Bronchial epithelial cell (primary cell): ENCODE measurements around the gene PEMT. TPM values are rescaled to one million over a fixed set of nuclear protein-coding genes. Genes with fewer than 3 reads are reported as not detected.

Experiments
- DNase-seq: peaks from one replicate; pipeline ENCODE4 v3.0.0-alpha.2; 2010; ENCODE audit warnings: low read depth
- FAIRE-seq: peaks from 2 replicates; lab custom pipeline; 2011; peaks lifted over from hg19 to GRCh38; lab: Jason Lieb, UNC
- H3K27me3 ChIP-seq: 2 replicates; pipeline ENCODE4 v1.5.1; 2011; ENCODE audit warnings: low read length; ENCODE audit not compliant: control insufficient read depth, insufficient read depth
- H3K36me3 ChIP-seq: 2 replicates; pipeline ENCODE4 v1.5.1; 2011; ENCODE audit warnings: low read length; ENCODE audit not compliant: control insufficient read depth, insufficient read depth
- H3K4me3 ChIP-seq: 2 replicates; pipeline ENCODE4 v1.5.1; 2011; ENCODE audit warnings: mild to moderate bottlenecking, low read depth, low read length, control low read depth
- total RNA-seq: library from RNA; depleted of rRNA; stranded (reverse); fragments of >200 nt; gene quantifications from 2 replicates; pipeline ENCODE4 v1.2.1, GENCODE V29; 2014
- TF ChIP-seq, protein P1 (sequence below): IDR thresholded peaks from 2 replicates; pipeline ENCODE4 v1.5.1; 2011; ENCODE audit warnings: mild to moderate bottlenecking, moderate library complexity, low read length, control low read depth, inconsistent platforms; ENCODE audit not compliant: insufficient read depth, severe bottlenecking

PEMT gene
- total RNA-seq, 1 donor from 2014 or later: 23.4 TPM

DNA sequence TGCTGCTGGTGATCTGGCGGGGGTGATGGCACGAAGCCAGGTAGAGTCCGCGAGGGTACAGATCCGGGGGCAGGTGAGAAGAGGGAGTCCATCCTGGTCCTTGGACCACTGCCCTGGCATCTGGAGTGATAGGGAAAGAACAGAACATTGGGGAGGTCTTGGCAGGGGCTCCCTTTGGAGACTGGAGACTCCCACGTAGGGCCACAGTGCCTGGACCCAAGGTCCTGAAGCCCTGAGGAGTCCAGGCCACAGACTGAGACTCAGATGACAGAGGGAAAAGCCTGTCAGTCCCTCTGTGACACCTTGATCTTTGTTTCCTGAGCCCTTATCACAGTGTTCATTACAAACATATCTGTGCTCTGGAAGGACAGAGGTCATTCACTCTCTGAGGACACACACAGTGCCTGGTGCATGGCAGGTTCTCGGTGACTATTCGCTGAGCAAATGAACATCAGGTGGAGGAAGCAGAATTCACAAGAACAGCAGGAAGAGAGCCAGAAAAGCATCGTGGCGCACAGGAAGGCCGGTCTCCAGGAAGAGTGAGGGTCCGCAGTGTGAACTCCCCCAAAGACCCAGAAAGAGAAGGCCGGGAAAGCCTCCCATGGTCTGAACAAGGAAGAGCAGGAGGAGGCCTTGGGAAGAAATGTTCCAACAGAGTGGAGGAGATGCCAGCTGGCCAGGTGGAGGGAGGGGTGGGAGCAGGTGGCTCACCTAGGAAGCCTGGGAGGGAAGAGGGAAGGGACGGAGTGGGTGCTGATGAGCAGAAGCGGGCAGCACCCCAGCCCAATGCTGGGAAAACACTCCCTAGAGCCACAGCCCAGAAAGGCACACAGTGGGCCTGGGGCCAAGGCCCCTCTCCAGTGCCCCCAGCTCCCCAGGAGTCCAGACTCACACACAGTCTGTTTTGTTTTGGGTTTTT lies 20.5 kb downstream of the PEMT start:
- Histone ChIP-seq H3K36me3 (peaks cover 1% of the 10 kb centered on the region), H3K4me3 (no peak overlapping the region), H3K27me3 (no peaks in the 10 kb centered on the region)
- no peak for DNase-seq
- peak; percentile 86 for FAIRE-seq
- TF ChIP-seq, protein P1, sequence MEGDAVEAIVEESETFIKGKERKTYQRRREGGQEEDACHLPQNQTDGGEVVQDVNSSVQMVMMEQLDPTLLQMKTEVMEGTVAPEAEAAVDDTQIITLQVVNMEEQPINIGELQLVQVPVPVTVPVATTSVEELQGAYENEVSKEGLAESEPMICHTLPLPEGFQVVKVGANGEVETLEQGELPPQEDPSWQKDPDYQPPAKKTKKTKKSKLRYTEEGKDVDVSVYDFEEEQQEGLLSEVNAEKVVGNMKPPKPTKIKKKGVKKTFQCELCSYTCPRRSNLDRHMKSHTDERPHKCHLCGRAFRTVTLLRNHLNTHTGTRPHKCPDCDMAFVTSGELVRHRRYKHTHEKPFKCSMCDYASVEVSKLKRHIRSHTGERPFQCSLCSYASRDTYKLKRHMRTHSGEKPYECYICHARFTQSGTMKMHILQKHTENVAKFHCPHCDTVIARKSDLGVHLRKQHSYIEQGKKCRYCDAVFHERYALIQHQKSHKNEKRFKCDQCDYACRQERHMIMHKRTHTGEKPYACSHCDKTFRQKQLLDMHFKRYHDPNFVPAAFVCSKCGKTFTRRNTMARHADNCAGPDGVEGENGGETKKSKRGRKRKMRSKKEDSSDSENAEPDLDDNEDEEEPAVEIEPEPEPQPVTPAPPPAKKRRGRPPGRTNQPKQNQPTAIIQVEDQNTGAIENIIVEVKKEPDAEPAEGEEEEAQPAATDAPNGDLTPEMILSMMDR: no peak

- DNase-seq (no peak), FAIRE-seq (no peak)
- no peak overlapping the region for H3K4me3 ChIP-seq
- peaks cover 1% of the 10 kb centered on the region for H3K36me3 ChIP-seq
- TF ChIP-seq, protein P1: peak; percentile 48
- H3K27me3 ChIP-seq: no peaks in the 10 kb centered on the region
Observed at GRCh38 chr17:17570140-17570797, 21.2 kb downstream of the PEMT start.

- Histone ChIP-seq H3K27me3 (no peaks in the 10 kb centered on the region), H3K4me3 (no peak overlapping the region), H3K36me3 (peaks cover under 1% of the 10 kb centered on the region)
- no peak for FAIRE-seq
- no peak for DNase-seq
- TF ChIP-seq, protein P1: no peak
Observed at GRCh38 chr17:17569691-17570090, 21.8 kb downstream of the PEMT start.

GRCh38 chr17:17568772-17569195 lies 22.7 kb downstream of the PEMT start:
- Histone ChIP-seq H3K27me3 (no peaks in the 10 kb centered on the region), H3K36me3 (no peaks in the 10 kb centered on the region), H3K4me3 (no peak overlapping the region)
- TF ChIP-seq, protein P1: peak; percentile 89
- FAIRE-seq (peak; percentile 18), DNase-seq (peak; percentile 38)

DNA sequence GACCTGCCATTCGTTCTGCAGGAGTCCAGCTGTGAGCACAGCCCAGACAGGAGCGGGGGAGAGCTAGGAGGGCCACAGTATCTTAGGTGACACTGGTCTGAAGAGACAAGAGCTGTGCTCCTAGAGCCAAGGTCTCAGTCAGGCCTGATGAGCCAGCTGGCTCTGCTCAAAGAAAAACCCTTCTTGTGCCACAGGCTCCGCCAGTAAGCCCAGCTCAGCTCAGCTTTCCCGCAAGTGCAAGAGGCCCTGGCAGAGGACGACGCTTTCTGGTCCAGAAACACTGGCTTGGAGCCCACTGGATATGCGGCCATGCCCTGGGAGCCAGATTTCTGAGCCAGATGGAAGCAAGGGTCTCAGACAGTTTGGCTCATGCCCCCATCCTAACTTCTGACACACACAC lies 23.9 kb downstream of the PEMT start:
- H3K36me3 ChIP-seq: no peaks in the 10 kb centered on the region
- DNase-seq: no peak

More for the DNA sequence above, 23.9 kb downstream of the PEMT start:
- peak; percentile 13 for FAIRE-seq
- TF ChIP-seq, protein P1: no peak
- H3K4me3 ChIP-seq: no peak overlapping the region
- H3K27me3 ChIP-seq: no peaks in the 10 kb centered on the region
